GM03348 (cell line): ENCODE results near the gene SPTBN4.

ENCODE experiments used
- DNase-seq: peaks from one replicate; pipeline ENCODE4 v3.0.0; 2012; ENCODE audit warnings: low spot score

SPTBN4 gene

DNA sequence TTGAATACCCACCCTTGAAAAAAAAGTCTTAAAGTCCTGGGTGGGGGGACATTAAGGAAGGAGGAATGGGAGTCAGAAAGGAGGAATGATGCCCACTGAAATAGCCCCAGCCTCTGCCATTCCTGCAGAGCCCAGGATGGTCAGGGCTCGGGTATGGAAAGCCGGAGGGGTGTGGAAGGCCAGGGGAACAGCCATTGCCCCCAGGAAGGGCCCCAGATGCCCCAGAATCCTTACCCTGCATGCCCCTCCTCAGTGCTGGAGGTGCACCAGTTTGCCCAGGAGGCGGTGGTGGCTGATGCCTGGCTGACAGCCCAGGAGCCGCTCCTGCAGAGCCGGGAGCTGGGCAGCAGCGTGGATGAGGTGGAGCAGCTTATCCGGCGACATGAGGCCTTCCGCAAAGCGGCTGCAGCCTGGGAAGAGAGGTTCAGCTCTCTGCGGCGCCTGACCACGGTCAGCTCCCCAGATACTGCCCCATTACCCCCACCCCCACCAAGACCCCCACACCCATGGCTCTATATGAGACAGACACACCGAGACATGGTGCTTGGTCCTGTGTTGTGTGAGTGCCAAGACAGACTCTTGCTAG lies 99.2 kb downstream of the SPTBN4 start:
- no peak for DNase-seq

DNA sequence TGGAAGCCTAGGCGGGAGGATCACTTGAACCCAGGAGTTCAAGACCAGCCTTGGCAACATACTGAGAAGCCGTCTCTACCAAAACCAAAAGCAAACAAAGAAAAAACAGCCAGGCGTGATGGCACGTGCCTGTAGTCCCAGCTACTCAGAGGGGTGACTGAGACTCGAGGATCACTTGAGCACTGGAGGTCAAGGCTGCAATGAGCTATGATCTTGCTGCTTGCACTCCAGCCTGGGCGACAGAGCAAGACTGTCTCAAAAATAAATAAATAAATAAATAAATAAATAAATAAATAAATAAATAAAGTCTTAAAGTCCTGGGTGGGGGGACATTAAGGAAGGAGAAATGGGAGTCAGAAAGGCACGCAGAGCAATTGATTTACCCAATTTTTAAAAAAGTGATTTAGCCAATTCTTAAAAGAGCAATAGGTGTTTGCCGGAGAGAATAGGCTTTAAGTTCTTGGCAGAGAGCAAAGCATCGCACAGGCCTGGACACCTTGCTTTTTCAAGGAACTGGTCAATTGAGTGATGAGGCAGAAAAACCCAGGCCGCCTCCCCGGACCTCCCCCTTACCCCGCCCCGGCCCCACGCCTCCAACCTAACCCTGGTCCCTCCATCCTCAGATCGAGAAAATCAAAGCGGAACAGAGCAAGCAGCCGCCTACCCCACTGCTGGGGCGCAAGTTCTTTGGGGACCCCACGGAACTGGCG lies 100.4 kb downstream of the SPTBN4 start:
- peak; percentile 37 for DNase-seq

- DNase-seq: peak; percentile 46
Observed at GRCh38 chr19:40567750-40568494, 101.1 kb downstream of the SPTBN4 start.

DNA sequence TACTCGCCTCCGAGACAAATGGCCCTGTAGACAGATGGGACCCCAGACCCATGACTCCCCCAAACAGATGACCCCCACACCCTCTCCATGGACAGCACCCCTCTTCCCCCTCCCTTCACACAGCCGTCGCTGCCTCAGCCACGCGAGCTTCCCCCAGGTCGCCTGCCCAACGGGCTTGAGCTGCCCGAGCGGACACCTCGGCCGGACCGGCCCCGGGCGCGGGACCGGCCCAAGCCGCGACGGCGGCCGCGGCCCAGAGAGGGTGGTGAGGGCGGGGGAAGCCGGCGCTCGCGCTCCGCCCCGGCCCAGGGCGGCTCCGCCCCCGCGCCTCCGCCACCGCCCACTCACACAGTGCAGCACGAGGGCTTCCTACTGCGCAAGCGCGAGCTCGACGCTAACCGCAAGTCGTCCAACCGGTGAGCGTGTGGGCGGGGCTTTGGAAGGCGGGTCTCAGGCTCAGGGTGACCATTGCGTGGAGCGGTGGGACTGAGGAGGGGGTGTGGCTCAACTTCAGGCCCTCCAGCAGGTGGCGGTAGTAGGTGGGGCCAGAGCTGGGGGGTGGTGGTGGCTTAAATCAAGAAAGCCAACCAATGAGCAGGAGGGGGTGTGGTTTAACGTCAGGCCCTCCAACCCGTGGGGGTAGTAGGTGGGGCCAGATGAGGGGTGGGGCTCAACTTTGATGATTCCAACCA lies 103.7 kb downstream of the SPTBN4 start:
- peak; percentile 98 for DNase-seq

GRCh38 chr19:40571005-40571318 lies 104.2 kb downstream of the SPTBN4 start:
- DNase-seq: no peak

DNA sequence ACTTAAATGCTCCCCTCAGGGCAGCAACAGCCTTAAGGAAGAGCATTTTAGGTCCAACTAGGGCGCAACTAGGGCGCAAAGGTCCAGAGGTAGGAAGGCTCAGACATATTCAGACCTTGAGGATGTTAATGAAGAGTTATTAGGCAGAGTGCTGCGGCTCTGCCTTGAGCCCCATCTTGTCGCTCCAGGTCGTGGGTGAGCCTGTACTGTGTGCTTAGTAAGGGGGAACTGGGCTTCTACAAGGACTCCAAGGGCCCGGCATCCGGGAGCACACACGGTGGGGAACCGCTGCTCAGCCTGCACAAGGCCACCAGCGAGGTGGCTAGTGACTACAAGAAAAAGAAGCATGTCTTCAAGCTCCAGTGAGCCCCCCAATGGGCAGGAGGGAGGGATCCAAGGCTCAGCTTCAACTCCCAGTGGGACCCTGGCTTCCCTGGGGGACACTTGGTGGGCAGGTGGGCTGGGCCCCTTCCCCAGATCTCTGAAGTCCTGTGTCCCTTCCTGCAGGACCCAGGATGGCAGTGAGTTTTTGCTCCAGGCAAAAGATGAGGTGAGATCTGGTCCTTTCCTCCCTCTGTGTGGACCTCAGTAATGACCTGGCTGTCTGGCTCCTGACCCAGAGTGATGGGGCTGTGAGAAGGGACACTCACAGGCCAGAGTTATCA lies 105.2 kb downstream of the SPTBN4 start:
- no peak for DNase-seq

- no peak for DNase-seq
Observed at GRCh38 chr19:40575326-40575725, 108.5 kb downstream of the SPTBN4 start.

- DNase-seq: no peak
Observed at GRCh38 chr19:40576151-40576584, 109.4 kb downstream of the SPTBN4 start.

- peak; percentile 99 for DNase-seq
Observed at GRCh38 chr19:40576585-40577451, 110.0 kb downstream of the SPTBN4 start, which contains the start of gene SHKBP1. SHKBP1 (plus strand) TSS chr19:40576873; CDS start chr19:40576900, 27 bp downstream.

DNA sequence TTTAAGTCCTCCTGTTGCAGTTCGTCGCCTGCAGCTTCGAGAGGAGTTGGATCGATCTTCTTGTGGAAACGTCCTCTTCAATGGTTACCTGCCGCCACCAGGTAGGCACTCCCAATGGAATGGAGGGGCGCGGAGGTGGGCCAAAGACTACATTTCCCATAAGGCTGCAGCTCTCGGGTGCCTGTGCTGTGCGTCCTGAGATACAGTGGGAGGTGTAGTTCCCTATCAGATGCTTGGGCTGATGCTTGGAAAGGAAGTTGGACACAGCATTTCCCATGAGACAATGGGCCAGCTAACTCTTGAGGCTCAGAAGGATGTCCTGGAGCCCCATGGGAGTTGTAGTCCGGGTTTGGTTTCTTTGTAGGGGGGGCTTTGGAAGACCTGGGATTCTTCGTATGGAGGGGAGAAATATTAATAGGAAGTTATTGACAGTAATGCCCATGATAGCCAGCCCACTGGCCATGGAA lies 111.7 kb downstream of the SPTBN4 start:
- no peak for DNase-seq

DNA sequence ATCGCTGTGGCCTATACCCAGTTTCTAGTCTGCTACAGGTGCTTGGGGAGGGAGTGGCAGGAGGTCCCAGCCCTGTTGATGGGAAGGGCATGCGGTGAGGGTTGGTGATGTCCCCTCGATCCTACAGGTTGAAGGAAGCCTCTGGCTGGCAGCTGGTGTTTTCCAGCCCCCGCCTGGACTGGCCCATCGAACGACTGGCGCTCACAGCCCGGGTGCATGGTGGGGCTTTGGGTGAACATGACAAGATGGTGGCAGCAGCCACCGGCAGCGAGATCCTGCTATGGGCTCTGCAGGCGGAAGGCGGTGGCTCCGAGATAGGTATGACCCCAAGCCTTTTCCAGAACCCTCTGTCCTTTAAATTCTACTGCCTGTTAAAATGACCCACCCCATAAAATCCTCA lies 113.8 kb downstream of the SPTBN4 start:
- DNase-seq: no peak

DNA sequence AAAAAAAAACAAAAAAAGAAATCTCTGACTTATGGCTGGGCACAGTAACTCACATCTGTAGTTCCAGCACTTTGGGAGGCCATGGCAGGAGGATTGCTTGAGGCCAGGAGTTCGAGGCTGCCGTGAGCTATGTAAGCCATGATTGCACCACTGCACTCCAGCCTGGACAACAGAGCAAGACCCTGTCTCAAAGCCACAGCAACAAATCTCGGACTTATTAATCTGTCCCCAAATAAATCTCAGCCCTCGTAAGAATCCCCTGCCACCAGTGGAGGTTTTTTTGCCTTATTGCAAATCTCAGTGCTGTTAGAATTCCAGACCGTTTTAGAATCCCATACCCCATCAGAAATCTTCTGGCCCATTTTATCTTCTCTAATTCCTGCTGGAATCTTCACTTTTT lies 114.7 kb downstream of the SPTBN4 start:
- DNase-seq: no peak

DNA sequence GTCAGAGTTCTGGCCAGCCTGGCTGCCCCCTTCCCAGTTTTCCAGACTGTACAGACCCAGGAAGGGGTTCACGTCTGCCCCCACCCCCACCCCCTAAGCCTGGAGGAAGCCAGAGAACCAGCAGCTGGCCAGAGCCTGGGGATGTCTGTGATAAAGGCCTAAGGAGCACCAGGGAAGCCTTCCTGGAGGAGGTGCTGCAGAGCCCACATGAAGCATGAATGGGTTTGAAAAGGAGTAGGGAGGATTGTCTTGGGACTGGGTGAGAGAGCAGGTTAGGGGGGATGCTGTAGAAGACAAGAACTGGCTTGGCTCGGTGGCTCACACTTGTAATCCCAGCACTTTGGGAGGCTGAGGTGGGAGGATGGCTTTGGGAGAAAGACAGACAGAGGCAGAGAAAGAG lies 115.7 kb downstream of the SPTBN4 start:
- DNase-seq: no peak

GRCh38 chr19:40583283-40583682 lies 116.5 kb downstream of the SPTBN4 start:
- DNase-seq: no peak

- DNase-seq: no peak
Observed at GRCh38 chr19:40584007-40584406, 117.2 kb downstream of the SPTBN4 start.

DNA sequence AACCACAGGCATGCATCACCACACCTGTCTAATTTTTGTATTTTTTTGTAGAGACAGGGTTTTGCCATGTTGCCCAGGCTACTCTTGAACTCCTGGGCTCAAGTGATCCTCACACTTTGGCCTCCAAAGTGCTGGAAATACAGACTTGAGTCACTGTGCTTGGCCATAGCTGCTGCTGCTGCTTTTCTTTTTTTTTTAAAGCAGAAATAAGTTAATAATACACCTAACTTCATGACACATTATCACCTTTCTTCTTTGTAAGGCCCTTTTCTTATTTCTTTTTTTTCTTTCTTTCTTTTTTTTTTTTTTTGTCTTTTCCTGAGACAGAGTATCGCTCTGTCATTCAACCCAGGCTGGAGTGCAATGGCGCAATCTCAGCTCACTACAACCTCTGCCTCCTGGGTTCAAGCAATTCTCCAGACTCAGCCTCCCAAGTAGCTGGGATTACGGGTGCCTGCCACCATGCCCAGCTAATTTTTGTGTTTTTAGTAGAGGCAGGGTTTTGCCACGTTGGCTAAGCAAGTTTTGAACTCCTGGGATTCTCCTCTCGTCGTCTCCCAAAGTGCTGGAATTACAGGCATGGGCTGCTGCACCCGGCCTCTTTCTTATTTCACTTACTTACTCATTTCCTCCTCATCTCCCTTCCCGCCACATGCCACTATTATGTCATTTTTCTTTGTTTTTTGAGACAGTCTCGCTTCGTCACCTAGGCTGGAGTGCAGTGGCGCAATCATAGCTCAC lies 118.6 kb downstream of the SPTBN4 start:
- peak; percentile 41 for DNase-seq

DNA sequence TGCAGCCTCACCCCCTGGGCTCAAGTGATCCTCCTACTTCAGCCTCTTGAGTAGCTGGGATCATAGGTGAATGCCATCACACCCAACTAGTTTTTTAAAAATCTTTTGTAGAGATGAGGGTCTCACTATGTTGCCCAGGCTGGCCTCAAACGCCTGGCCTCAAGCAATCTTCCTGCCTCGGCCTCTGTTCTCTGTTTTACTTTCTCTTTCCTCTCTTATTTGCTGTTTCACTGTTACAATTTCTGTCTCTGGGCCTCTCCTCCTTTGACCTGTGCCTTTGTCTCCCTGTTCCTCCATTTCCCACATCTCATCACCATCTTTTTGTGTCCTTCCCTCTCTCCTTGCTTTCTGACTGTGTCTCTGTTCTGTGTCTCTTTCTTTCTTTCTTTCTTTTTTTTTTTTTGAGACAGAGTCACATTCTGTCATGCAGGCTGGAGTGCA lies 119.2 kb downstream of the SPTBN4 start:
- DNase-seq: no peak

DNA sequence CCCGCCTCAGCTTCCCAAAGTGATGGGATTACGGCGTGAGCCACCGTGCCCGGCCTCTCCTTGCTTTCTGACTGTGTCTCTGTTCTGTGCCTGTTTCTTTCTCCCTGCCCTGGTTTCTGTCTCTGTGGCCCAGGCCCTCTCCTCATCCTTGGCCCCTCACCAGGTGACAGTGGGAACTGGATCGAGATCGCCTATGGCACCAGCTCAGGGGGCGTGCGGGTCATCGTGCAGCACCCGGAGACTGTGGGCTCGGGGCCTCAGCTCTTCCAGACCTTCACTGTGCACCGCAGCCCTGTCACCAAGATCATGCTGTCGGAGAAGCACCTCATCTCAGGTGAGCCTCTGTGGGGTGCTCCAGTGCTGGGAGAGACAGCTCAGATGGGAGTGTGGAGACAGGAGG lies 119.8 kb downstream of the SPTBN4 start:
- no peak for DNase-seq

DNA sequence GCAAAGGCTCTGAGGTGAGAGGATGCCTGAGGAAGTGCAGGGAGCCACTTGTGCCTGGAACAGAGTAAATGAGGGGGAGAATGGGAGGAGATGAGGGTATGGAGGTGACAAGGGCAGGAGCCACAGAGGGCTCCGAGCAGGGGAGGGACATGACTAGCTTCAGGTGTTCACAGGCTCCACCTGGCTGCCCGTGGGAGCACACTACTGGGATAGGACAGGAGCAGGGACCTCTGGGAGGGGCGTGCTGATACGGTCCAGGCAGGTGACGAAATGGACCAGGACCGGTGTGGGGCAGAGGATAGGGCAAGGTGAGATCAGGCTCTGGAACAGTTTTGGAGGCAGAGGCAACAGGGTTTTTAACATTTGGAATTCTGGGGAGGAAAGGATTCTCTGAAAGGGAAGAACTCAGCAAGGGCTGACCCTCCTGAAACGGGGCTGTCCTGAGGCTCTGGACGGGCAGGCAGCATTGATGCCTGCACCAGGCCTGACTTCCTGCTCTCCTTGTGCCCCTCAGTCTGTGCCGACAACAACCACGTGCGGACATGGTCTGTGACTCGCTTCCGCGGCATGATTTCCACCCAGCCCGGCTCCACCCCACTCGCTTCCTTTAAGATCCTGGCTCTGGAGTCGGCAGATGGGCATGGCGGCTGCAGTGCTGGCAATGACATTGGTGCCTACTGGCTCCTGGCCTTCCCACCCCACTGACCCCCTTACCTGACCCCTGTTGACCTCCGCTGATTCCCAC lies 121.5 kb downstream of the SPTBN4 start:
- no peak for DNase-seq
